Activated CD8-positive, alpha-beta T cell treated with anti-CD3 and anti-CD28 coated beads for 36 hours (primary cell): ENCODE measurements around the gene HSD17B8. TPM values are rescaled to one million over a fixed set of nuclear protein-coding genes. Genes with fewer than 3 reads are reported as not detected.
A peak's percentile ranks its signal among the peaks of the same experiment; 100 is the strongest.

Source experiments
- ATAC-seq: fragments of 200-7000 bp; cut with Tn5 transposase; one replicate; pipeline ENCODE4 v1.10.0; 2021; ENCODE audit warnings: mild to moderate bottlenecking, moderate library complexity
- CTCF ChIA-PET: fragments of 350-600 bp; sonication (Branson Sonifier 250); formaldehyde crosslinking; loops from one replicate; lab custom pipeline; 2021; ENCODE audit warnings: antibody characterized with exemption; lab: Charles Lee
- POLR2A ChIA-PET: fragments of 350-600 bp; sonication (Branson Sonifier 250); formaldehyde crosslinking; loops from one replicate; lab custom pipeline; 2021; ENCODE audit warnings: antibody characterized with exemption; lab: Charles Lee
- DNase-seq: peaks from one replicate; pipeline ENCODE4 v3.0.0-alpha.2; 2020
- H3K27ac Mint-ChIP-seq: one replicate; pipeline ENCODE4 v1.8.0; 2021; ENCODE audit warnings: mild to moderate bottlenecking, mixed read lengths
- H3K27me3 Mint-ChIP-seq: one replicate; pipeline ENCODE4 v1.8.0; 2021; ENCODE audit warnings: mixed read lengths
- H3K36me3 Mint-ChIP-seq: one replicate; pipeline ENCODE4 v1.8.0; 2021; ENCODE audit warnings: low read depth, mixed read lengths
- H3K4me1 Mint-ChIP-seq: one replicate; pipeline ENCODE4 v1.8.0; 2021; ENCODE audit warnings: low read depth, mixed read lengths
- H3K4me3 Mint-ChIP-seq: one replicate; pipeline ENCODE4 v1.8.0; 2021; ENCODE audit warnings: mild to moderate bottlenecking, moderate library complexity, mixed read lengths
- H3K9me3 Mint-ChIP-seq: one replicate; pipeline ENCODE4 v1.8.0; 2021; ENCODE audit warnings: mixed read lengths
- intact Hi-C: fragments of 100-400 bp; cut with micrococcal nuclease; formaldehyde crosslinking; loops from one replicate; pipeline ENCODE4 v1.10.0; 2022
- microRNA-seq: library from miRNA; unstranded; fragments of <30 nt; microRNA quantifications from one replicate; pipeline ENCODE4 v1.2.0, GENCODE V29; 2022; ENCODE audit warnings: borderline microRNAs expressed, borderline replicate concordance
- total RNA-seq, 2 experiments: library from RNA; stranded (reverse); gene quantifications; one replicate each; pipeline ENCODE4 v1.2.3, GENCODE V29; 2021
- TF ChIP-seq, protein P1 (sequence below): fragments of 200-600 bp; IDR thresholded peaks from one replicate; pipeline ENCODE4 v1.8.0; 2022; ENCODE audit warnings: antibody characterized with exemption, mild to moderate bottlenecking

Gene HSD17B8
- total RNA-seq, 2 experiments from 2014 or later: 40.6 to 42.0 TPM

DNA sequence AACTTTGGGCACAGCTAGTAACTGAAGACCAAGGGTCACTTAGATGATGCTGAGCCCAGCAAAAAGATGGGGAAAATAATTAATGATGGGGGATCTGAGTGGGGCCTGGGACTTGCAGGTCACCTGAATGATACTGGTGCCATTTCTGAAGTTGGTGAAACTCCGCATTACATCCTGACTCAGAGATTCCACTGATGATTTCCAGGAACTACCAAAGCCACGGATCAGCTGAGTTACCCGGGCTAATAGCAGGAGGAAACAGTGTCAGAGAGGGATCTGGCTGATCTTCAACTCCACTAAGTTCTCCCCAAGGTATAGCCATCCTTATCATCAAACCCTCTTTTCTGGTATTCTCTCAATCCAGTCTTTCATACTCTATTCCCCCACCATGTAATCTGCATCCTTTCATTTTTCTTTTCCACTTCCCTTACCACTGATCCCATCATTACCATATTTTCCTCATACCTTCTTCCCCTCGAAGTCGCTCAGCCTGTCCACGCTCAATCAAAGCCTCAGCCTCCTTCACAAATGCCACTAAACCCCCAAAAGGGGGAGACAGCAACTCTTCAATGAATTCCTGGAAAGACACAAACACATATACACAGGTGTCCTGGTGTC, 47.0 kb downstream of the HSD17B8 start:
- intact Hi-C loops: no loop called here
- Mint-ChIP-seq H3K9me3 (no peaks in the 10 kb centered on the region), H3K4me1 (peaks cover 34% of the 10 kb centered on the region), H3K27me3 (no peaks in the 10 kb centered on the region), H3K36me3 (peaks cover 31% of the 10 kb centered on the region), H3K27ac (peak overlapping the region; percentile 63), H3K4me3 (peak overlapping the region; percentile 16)
- ChIA-PET CTCF (interaction anchor here (3.9 to 4.7 kb wide), 2 partner anchors 54 to 126 kb away, joined by 51 to 75 read pairs; partner anchors contain the start of genes RXRB and SLC39A7), POLR2A (interaction anchor here (0.6 to 5.2 kb wide), 9 partner anchors 9 to 170 kb away, joined by 3 to 53 read pairs (median 5); partner anchors contain the start of genes RING1, RPS18 and VPS52)
- TF ChIP-seq, protein P1, sequence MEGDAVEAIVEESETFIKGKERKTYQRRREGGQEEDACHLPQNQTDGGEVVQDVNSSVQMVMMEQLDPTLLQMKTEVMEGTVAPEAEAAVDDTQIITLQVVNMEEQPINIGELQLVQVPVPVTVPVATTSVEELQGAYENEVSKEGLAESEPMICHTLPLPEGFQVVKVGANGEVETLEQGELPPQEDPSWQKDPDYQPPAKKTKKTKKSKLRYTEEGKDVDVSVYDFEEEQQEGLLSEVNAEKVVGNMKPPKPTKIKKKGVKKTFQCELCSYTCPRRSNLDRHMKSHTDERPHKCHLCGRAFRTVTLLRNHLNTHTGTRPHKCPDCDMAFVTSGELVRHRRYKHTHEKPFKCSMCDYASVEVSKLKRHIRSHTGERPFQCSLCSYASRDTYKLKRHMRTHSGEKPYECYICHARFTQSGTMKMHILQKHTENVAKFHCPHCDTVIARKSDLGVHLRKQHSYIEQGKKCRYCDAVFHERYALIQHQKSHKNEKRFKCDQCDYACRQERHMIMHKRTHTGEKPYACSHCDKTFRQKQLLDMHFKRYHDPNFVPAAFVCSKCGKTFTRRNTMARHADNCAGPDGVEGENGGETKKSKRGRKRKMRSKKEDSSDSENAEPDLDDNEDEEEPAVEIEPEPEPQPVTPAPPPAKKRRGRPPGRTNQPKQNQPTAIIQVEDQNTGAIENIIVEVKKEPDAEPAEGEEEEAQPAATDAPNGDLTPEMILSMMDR: no peak
- no peak for ATAC-seq
- no peak for DNase-seq

DNA sequence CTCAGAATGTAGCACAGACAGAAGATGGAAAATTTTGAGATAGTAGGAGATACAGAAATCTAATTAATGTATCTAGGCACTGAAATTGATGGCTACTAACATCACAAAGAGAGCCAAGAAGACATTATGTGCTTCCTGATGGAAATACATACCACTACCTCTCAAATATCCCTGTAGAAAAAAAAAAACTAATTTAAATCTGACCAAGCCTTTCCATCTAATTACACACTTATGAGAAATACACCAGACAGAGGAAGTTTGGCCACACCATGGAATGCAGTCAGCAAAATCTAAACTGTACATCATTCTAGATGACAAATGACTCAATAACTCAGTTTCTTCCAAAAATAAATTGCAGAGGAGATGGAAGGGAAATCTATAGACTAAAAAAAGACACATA, 48.3 kb downstream of the HSD17B8 start:
- Mint-ChIP-seq H3K4me3 (no peak overlapping the region), H3K27me3 (no peaks in the 10 kb centered on the region), H3K4me1 (peaks cover 34% of the 10 kb centered on the region), H3K9me3 (no peaks in the 10 kb centered on the region), H3K36me3 (peaks cover 31% of the 10 kb centered on the region), H3K27ac (no peak overlapping the region)
- intact Hi-C loops: no loop called here
- ATAC-seq (no peak), DNase-seq (no peak)
- TF ChIP-seq, protein P1: no peak
- ChIA-PET CTCF (no interaction called here), POLR2A (no interaction called here)

DNA sequence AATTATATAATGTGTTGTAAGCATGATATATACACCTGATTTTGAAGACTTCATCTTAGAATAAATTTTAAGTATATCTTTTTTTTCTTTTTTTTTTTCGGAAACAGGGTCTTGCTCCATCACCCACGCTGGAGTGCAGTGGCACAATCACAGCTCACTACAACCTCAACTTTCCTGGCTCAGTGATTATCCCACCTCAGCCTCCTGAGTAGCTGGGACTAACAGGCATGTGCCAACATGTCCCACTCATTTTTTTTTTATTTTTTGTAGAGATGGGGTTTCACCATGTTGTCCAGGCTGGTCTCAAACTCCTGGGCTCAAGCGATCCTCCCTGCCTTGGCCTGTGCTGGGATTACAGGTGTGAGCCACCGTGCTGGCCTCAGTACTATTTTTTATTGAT, 50.1 kb downstream of the HSD17B8 start:
- Mint-ChIP-seq H3K27me3 (no peaks in the 10 kb centered on the region), H3K9me3 (no peaks in the 10 kb centered on the region), H3K27ac (no peak overlapping the region), H3K4me3 (no peak overlapping the region), H3K4me1 (peaks cover 29% of the 10 kb centered on the region), H3K36me3 (peaks cover 35% of the 10 kb centered on the region)
- ChIA-PET CTCF (no interaction called here), POLR2A (interaction anchor here (5.1 kb wide), 1 partner anchor 16 kb away, joined by 32 read pairs; the partner anchor contains the start of genes RPS18 and VPS52)
- ATAC-seq (no peak), DNase-seq (no peak)
- TF ChIP-seq, protein P1: no peak
- intact Hi-C loops: no loop called here

Small RNAs within 50 kb of the gene (microRNA-seq; reads per million reads assigned to microRNA genes)
- gene MIR219A1: 7.3 reads per million, percentile 27 among the genes with 10 or more reads in this experiment

Other genes starting within 250 kb of the HSD17B8 start
- gene BRD2, start 236.1 kb upstream of the HSD17B8 start, total RNA-seq: 100 to 1,000 TPM; 219 to 235 TPM
- gene HLA-DOA, start 195.1 kb upstream of the HSD17B8 start, total RNA-seq: 1 to 10 TPM; 6.4 to 8.1 TPM
- 10 to 100 TPM; 27.6 to 27.9 TPM for gene HLA-DPA1, start 131.0 kb upstream of the HSD17B8 start, total RNA-seq
- gene HLA-DPB1, start 128.7 kb upstream of the HSD17B8 start, total RNA-seq: 10 to 100 TPM; 12.3 to 14.8 TPM
- gene COL11A2, start 12.2 kb upstream of the HSD17B8 start, total RNA-seq: 1 to 10 TPM; 1.3 to 1.4 TPM
- gene RXRB, start 4.0 kb upstream of the HSD17B8 start, total RNA-seq: 10 to 100 TPM; 41.2 to 41.9 TPM
- 10 to 100 TPM; 43.1 to 43.3 TPM for gene SLC39A7, start 3.8 kb upstream of the HSD17B8 start, total RNA-seq
- gene RING1, start 3.8 kb downstream of the HSD17B8 start, total RNA-seq: 10 to 100 TPM; 26.8 to 27.5 TPM
- 10 to 100 TPM; 31.2 to 34.3 TPM for gene VPS52, start 67.2 kb downstream of the HSD17B8 start, total RNA-seq
- gene RPS18, start 67.4 kb downstream of the HSD17B8 start, total RNA-seq: 1,000 to 10,000 TPM; 4,910 to 4,938 TPM
- 1 to 10 TPM; 3.6 to 4.2 TPM for gene B3GALT4, start 72.5 kb downstream of the HSD17B8 start, total RNA-seq
- 10 to 100 TPM; 64.0 to 72.2 TPM for gene WDR46, start 84.6 kb downstream of the HSD17B8 start, total RNA-seq
- 10 to 100 TPM; 78.1 to 92.3 TPM for gene PFDN6, start 84.9 kb downstream of the HSD17B8 start, total RNA-seq
- gene RGL2, start 94.3 kb downstream of the HSD17B8 start, total RNA-seq: 10 to 100 TPM; 24.2 to 24.3 TPM
- 100 to 1,000 TPM; 179 to 183 TPM for gene TAPBP, start 109.4 kb downstream of the HSD17B8 start, total RNA-seq
- 1 to 10 TPM; 7.2 to 7.5 TPM for gene ZBTB22, start 113.1 kb downstream of the HSD17B8 start, total RNA-seq
- gene DAXX, start 118.3 kb downstream of the HSD17B8 start, total RNA-seq: 10 to 100 TPM; 59.8 to 72.4 TPM
- 10 to 100 TPM; 93.4 to 96.0 TPM for gene KIFC1, start 187.2 kb downstream of the HSD17B8 start, total RNA-seq
- gene PHF1, start 206.4 kb downstream of the HSD17B8 start, total RNA-seq: 10 to 100 TPM; 31.9 to 32.6 TPM
- gene CUTA, start 213.5 kb downstream of the HSD17B8 start, total RNA-seq: 100 to 1,000 TPM; 155 to 160 TPM
- 10 to 100 TPM; 57.9 to 67.0 TPM for gene SYNGAP1, start 215.4 kb downstream of the HSD17B8 start, total RNA-seq
- gene ZBTB9, start 249.9 kb downstream of the HSD17B8 start, total RNA-seq: 1 to 10 TPM; 7.8 to 8.7 TPM